GM21737 (cell line): ENCODE measurements around the gene TEX54.
"Not testable (repeated sequence)": the region's sequence is repeated elsewhere in the genome, so short reads cannot be mapped to it uniquely, and the experiment has no call there.

Experiments used
- ATAC-seq: cut with Tn5 transposase; IDR thresholded peaks from one replicate; pipeline ENCODE4 v1.9.1; 2021; ENCODE audit warnings: mild to moderate bottlenecking, moderate library complexity; ENCODE audit not compliant: unreplicated experiment

TEX54 gene

DNA sequence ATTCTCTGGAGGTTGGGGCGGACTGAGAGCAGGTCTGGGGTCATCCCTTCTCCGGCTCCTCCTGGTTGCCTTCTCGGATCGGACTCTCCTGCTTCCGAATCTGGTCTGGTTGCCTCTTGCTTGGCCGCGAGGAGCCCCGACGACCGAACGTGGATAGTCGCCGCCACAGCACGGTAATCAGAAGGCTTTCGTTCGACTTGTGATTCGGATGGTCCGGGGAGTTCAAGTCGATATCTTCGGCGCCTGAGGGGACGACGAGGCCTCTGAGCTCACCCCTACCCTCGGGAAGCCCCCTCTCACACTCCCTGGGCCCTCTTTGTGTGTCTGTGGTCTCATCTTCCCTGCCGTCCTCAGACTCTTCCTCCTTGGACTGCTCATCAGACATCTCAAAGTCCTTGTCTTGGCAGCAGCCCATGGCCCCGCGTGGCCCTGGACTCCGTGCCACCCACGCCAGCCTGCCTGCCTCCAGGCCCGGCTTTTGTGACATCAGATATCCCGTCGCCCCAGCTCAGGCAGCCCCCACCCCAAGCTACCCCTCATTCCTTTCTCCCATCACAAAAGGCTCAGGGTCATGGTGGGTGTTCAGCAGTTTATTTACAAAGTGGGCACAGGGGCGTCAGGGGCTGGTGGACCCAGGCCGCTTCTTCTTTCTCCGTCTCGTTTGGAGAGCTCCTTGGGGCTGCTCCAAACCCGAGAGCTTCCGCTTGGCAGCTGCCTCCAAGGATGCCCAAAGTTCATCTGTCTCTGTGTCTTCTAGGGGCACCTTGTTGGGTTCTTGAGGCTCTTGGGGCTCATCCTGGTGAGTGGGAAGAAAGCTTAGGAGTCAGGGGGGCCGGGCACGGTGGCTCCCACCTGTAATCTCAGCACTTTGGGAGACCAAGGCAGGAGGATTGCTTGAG is at the start of gene TEX54:
Gene TEX54, minus strand, starts transcription at position 506 of the 899 bp plus-strand sequence.
- peak; percentile 15 for ATAC-seq

DNA sequence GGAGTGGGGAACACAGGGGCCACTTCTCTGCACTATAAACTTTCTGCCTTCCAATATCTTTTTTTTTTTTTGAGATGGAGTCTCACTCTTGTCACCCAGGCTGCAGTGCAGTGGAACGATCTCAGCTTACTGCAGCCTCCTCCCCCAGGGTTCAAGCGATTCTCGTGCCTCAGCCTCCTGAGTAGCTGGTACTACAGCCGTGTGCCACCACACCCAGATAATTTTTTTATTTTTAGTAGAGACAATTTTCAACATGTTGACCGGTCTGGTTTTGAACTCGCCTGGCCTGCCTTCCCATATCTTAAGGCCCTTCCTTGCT is 49.7 kb upstream of the TEX54 start:
- no peak for ATAC-seq

DNA sequence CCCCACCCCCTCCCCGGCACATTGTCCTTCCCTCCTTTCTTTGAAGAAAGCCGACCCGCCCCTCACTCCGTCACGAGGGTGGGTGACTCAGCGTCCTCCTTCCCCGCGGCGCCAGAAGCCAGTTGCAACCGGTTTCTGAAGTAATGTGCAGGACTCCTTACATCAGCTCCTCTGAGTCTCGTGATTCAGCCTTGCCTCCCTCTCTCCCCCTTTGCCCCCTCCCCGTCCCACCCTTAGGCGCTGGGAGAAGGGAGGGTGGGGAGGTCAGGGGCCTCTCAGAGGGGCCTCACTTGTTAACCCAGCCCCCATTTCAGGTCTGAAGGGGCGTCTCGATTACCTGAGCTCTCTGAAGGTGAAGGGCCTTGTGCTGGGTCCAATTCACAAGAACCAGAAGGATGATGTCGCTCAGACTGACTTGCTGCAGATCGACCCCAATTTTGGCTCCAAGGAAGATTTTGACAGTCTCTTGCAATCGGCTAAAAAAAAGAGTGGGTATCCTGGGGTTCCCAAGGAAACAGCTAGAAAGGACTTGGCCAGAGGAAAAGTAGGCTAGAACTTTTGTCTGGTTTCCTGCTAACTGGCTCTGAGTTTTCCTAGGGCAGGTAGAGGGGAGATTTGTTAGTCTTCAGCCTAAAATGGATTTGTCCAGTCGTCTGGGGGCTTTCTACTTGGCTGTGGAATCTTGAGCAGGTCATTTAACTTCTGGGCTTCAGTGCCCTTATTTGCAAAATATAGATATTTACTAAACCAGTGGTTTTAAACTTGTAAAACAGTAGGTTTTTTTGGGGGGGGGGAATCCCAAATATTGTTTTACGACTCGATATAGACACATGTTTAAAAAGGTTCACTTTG is 49.2 kb upstream of the TEX54 start:
- peak; percentile 44 for ATAC-seq

DNA sequence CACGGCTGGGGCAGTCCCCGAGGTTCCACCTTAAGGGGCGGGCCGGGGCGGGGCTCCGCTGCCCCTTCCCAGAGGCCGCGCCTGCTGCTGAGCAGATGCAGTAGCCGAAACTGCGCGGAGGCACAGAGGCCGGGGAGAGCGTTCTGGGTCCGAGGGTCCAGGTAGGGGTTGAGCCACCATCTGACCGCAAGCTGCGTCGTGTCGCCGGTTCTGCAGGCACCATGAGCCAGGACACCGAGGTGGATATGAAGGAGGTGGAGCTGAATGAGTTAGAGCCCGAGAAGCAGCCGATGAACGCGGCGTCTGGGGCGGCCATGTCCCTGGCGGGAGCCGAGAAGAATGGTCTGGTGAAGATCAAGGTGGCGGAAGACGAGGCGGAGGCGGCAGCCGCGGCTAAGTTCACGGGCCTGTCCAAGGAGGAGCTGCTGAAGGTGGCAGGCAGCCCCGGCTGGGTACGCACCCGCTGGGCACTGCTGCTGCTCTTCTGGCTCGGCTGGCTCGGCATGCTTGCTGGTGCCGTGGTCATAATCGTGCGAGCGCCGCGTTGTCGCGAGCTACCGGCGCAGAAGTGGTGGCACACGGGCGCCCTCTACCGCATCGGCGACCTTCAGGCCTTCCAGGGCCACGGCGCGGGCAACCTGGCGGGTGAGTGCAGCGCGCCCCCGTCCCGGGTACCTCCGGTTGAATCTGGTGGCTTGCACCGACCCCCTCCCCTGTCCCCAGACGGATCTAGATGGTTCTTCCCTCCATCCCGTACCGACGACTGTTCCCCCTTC is 48.4 kb upstream of the TEX54 start, which contains the start of gene SLC3A2:
Gene SLC3A2, plus strand, starts transcription at position 94 of the 776 bp plus-strand sequence. Its CDS starts 128 bp downstream, at position 222.
- peak; percentile 62 for ATAC-seq

DNA sequence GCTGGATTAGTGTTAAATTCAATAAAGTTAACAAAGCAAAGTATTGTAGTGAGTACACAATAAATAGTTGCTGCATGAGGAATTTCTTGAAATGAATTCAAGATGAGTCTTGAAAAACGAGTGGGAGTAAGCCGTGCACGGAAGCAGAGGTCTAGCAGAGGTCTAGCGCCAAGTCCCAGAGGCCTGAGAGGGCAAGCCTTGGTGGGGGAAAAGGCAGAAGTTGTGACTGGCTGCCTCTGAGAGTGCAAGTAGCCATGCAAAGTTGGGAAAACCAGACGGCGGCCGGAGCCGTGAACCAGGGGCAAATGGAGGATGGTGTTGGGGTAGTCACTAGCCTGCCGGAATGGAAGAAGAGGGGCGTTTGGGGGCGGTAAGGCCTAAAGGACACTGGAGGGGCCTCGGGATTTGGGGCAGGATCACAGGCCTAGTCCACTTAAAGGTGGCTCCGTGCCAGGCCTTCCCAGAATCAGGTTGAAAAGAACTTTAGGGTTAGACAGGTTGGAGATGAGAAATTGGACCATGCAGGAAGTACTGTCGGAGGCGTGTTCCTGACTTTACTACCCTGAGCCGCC is 47.7 kb upstream of the TEX54 start:
- peak; percentile 16 for ATAC-seq

DNA sequence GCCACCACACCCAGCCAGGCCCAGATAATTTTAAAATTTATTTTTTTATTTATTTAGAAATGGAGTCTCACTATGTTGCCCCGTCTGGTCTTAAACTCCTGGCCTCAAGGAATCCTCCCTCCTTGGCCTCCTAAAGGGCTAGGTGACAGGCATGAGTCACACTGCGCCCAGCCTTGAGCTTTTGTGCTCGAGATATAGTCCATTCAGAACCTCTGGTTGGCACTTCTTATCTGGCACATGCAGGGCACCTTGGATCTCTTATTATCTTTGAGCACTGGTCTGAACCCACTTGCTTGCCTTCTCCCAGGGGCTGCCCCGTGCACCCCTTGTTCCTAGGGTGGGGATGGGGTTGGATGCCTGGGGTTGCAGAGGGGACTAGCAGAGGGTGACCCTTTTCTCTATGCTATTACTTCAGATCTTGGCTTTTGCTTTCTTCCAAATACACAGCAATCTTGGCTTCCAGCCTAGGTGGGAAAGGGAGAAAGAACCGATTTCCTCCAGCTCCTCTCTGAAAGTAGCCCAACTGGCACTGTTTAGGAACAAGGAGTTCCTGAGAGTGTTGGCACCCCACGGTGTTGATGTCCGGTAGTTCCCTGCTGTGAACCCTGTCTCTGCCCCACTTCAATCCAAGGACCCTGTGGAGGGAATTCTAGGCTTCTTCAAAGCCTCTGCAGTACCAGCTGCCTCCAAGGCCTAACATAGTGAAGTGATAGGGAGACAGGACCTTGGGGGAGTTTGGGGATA is 46.8 kb upstream of the TEX54 start:
- ATAC-seq: no peak

DNA sequence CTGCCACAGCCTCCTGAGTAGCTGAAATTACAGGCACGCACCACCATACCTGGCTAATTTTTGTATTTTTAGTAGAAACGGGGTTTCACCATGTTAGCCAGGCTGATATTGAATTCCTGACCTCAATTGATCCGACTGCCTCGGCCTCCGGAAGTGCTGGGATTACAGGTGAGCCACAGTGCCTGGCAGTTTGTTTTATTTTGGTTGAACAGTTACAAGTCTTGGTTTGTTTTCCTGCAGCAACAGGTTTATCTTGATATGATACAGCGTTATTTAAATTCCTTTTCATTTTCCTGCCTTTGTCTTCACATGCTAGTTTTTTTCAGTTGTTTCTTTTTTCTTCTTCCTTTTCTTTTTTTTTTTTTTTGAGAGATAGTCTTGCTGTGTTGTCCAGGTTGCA is 44.1 kb upstream of the TEX54 start:
- no peak for ATAC-seq

DNA sequence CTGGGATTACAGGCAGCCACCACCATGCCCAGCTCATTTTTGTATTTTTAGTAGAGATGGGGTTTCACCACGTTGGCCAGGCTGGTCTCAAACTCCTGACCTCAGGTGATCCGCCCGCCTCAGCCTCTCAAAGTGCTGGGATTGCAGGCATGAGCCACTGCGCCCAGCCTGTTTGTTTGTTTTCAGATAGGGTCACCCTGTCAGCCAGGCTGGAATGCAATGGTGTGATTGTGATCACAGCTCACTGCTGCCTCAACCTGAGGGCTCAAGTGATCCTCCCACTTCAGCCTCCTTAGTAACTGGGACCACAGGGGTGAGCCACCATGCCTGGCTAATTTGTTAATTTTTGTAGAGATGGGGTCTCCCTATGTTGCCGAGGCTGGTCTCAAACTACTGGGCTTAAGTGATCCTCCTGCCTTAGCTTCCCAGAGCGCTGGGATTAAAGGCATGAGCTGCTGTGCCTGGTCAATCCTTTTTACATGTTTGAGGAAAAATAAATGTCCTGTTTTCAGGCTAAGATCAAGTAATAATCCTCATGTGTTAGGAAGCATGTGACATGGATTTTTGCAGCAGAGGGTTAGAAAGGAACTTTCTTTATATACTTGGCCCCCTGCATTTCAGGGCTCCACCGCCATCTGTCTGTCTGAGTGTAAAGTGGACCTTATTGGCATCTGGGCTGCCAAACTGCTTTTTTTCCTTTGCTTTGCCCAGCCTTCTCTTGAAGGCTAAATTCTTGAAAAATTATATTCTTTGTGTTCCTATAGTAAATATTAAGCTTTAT is 43.2 kb upstream of the TEX54 start:
- no peak for ATAC-seq

DNA sequence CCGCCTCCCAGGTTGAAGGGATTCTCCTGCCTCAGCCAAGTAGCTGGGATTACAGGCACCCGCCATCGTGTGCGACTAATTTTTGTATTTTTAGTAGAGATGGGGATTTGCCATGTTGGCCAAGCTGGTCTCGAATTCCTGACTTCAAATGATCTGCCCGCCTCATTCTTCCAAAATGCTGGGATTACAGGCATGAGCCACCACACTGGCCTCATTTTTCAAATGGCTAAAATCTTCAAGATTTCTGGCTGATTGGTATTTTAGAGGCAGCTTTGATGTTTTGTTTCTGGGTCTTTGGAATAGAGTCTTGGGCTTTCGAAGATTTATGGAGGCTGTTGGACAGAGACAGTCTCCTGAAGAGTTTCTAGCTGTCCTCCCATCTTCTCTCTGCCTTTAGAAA is 42.2 kb upstream of the TEX54 start:
- ATAC-seq: no peak

DNA sequence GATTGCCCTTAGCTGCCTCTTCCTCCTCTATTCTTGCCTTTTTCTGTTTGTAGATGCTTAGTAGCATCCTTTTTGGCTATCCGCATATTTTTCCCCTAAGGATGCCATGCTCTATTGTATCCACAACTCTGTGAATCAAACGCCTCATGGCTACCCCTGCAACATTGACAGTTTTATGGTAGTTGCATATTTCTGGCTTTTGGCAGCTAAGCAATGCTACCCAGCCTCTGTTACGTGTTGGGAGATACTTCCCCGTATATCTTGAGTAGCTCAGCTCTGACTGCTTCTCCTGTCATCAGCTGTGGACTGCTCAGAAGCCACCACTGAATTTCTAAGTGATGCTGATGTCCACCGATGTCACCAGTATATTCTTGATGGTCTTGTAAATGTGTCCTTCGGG is 33.0 kb upstream of the TEX54 start:
- ATAC-seq: no peak

DNA sequence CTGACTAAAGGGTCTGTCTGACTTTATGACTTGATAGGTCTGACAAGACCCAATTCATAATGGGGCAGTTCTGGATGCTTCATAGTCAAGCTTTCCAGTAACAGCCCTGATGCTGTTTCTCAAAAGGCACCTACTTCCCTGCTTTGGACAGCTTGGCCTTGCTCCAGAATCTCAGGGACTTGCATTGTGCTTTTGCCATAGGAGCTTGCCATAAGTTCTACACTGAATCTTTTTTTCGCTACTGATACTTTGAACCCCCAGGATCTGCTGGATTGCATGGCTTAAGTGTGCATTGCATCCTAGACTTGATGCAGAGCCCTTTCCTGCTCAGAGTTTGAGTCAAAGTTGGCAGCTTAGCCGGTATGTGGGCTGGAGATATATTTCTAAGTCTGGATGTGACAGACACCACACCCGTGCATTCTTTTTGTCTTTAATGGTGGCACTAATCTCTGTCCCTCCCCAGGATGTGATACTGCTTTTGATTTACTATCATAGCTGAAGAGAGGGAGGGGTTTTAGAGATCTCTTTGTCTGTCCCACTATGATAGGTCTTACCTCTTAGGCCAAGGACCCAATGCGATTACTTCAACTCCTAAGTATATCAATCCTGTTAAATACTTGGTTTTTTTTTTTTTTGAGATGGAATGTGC is 31.2 kb upstream of the TEX54 start:
- no peak for ATAC-seq

DNA sequence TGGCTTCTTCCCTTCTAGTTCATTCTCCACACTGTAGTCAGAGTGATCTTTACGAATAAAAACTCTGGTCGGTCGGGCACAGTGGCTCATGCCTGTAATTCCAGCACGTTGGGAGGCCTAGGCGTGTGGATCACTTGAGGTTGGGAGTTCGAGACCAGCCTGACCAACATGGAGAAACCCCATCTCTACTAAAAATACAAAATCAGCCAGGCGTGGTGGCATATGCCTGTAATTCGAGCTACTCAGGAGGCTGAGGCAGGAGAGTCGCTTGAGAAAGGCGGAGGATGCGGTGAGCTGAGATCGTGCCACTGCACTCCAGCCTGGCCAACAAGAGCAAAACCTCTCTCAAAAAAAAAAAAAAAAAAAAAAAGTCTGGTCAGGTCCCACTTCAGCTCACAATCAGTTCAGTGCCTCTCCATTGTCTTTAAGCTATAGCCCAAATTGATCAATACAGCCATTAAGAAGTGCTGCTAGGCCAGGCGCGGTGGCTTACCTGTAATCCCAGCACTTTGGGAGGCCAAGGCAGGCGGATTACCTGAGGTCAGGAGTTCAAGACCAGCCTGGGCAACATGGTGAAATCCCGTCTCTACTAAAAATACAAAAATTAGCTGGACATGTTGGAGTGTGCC is 29.0 kb upstream of the TEX54 start:
- ATAC-seq: not testable (repeated sequence)

DNA sequence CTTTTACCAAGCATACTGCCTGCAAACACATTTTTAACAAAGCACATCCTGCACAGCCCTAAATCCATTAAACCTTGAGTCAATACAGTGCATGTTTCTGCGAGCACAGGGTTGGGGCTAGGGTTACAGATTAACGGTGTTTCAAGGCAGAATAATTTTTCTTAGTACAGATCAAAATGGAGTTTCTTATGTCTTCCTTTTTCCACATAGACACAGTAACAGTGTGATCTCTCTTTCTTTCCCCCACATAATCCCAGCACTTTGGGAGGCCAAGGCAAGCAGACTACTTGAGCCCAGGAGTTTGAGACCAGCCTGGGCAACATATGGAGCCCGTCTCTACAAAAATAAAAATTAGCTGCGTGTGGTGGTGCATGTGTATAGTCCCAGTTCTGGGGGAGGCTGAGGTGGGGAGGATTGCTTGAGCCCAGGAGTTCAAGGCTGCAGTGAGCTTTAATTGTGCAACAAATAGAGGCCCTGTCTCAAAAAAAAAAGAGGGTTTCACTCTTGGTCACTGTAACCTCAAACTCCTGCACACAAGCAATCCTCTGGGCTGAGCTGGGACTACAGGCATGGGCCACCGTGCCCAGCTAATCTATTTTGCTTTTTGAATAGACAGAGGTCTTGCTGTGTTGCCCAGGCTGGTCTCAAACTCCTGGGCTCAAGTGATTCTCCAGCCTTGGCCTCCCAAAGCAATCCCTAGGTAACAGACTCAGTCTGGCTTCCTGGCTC is 28.4 kb upstream of the TEX54 start:
- ATAC-seq: no peak

DNA sequence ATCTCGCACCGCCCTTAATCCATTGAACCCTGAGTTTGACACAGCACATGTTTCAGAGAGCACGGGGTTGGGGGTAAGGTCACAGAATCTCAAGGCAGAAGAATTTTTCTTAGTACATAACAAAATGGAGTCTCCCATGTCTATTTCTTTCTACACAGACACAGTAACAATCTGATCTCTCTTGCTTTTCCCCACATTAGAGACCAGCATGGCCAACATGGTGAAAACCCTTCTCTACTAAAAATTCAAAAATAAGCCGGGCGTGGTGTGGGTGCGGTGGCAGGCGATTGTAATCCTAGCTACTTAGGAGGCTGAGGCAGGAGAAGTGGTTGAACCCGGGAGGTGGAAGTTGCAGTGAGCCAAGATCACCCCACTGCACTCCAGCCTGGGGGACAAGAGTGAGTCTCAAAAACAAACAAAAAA is 26.7 kb upstream of the TEX54 start:
- ATAC-seq: not testable (repeated sequence)

DNA sequence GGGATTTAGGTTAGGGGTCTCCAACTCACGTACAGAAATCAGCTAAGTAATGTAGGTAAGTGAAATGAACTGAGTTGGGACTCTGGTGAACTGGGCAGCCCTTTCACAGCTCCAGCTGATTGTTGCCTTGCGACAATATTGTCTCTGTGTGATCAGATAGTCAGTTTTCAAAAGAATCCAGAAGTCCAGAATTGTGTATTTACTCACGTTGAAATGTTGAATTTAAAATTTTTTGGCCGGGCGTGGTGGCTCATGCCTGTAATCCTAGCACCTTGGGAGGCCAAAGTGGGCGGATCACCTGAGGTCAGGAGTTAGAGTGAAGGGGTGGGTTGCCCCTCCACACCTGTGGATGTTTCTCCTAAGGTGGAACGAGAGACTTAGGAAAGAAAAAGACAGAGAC is 25.6 kb upstream of the TEX54 start:
- ATAC-seq: no peak

DNA sequence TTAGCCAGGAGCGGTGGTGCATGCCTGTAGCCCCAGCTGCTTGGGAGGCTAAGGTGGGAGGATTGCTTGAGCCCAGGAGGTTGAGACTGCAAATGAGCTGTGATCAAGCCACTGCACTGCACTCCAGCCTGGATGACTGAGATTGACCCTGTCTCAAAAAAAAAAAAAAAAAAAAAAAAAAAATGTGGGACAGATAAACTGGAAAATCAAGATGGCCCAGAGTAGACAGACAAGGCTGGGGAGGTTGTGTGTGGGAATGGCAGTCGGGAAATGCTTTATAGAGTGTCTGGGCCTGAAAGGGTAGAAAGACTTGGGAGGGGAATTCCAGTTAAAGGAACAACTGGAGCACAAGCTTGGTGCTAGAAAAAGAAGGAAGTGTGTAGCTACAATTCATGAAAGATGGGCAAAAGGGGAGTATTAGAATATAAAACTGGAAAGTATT is 24.9 kb upstream of the TEX54 start:
- ATAC-seq: no peak

DNA sequence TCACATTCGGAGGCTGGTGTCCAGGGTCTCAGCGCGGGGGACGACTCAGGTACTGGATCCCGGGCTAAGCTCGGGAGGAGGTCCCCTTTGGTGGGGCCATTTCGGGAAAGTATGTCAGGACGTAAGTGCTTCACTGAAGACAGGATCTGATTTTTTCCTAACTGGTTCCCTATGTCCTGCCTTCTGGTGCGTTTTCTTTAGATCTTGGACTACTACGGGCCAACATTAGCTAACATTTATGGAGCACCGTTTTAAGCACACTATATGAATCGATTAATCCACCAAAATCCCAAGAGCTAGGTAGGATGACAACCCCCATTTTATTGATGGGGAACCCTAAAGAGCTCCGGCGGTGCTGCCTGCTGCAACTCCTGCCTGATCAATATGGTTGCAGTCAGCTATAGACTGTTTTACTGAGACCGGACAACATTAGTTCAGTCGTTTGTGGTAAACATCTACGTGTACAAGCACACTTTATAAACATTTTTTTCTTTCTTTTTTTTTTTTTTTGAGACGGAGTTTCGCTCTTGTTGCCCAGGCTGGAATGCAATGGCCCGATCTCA is 23.8 kb upstream of the TEX54 start:
- peak; percentile 5 for ATAC-seq
